ENCODE results near the gene ALDH8A1.
"Not testable (repeated sequence)": the region's sequence is repeated elsewhere in the genome, so short reads cannot be mapped to it uniquely, and the experiment has no call there.

Gene ALDH8A1

GRCh38 chr6:134909701-134910592, 40.0 kb downstream of the ALDH8A1 start:
- DNase-seq, result no peak

DNA sequence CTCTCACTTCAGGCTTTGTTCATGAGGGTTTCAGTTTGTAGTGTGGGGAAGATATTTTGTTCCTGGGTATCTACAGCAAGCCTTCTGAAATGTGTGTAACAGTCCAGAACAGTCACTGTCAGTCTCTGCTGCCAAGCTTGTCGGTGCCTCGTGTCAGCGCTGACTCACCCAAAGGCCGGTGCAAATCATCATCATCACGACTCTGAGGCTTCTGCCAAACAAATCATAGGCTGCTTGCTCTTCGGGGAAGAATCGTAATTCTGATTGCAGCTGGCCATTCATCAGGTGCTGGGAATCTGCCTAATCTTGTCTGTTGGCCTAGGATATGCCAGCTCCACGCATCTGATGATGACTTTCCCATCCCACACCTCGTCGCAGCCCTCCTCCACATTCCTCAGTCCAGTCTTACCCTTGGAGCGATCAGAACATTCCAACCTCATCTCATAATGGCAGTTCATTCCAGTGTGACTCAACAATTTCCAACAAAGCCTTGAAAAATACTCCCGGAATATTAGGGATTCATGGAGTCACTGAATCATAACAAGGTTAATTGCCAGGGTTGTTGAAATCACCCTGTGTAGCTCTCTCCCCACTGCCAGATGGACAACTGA, 40.9 kb downstream of the ALDH8A1 start:
- DNase-seq, result no peak

DNA sequence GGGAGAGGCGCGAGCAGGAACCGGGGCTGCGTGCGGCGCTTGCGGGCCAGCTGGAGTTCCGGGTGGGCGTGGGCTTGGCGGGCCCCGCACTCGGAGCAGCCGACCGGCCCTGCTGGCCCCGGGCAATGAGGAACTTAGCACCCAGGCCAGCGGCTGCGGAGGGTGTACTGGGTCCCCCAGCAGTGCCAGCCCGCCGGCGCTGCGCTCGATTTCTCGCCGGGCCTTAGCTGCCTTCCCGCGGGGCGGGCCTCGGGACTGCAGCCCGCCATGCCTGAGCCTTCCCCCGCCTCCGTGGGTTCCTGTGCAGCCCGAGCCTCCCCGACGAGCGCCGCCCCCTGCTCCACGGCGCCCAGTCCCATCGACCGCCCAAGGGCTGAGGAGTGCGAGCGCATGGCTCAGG, 45.2 kb downstream of the ALDH8A1 start:
- not testable (repeated sequence) for DNase-seq

- no peak for DNase-seq
These were observed 46.5 kb downstream of the ALDH8A1 start for GRCh38 chr6:134903448-134903847.

DNA sequence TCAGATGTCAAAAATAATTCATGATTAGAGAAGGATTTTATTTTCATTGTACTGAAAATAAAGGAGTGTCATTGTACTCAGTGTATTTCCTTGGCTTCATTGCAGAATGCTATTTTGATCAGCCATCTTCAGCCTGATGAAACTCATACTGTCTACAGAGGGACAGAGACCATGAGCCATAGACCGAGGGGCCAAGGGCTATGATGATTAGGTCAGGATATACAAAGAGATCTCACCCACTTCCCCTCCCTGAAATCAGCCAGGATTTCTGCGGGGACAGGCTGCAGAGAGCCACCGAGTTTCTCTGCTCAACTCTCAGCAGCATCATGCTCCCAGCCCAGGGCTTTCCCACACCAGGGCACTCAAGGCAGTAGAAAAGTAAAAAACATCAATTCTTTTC, 47.0 kb downstream of the ALDH8A1 start:
- DNase-seq, result no peak

- DNase-seq, result no peak
These were observed 47.6 kb downstream of the ALDH8A1 start for GRCh38 chr6:134902074-134902861.

DNA sequence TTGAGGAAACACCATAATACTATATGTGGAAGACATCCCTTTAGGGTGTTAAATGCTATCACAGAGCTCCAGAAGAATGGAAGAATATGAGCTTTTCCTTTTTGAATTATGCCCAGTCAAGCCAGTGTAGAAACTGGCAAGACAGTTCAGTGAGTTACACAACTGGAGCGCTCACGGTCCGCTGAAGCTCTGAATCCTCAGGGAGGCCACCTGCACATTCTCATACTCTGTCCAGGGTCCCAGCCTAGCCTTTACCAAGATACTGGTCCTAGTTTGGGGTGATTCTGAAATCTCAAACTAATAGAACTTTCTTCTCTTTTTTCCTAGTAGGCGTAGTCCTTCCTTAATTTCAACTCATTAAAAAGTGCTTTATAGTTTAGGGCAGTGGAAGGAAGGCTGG, 51.3 kb downstream of the ALDH8A1 start:
- no peak for DNase-seq

- DNase-seq, result not testable (repeated sequence)
These were observed 51.7 kb downstream of the ALDH8A1 start for GRCh38 chr6:134898166-134898565.

- DNase-seq, result no peak
These were observed 53.0 kb downstream of the ALDH8A1 start for GRCh38 chr6:134896910-134897309.

GRCh38 chr6:134894800-134895199, 55.1 kb downstream of the ALDH8A1 start:
- no peak for DNase-seq

DNA sequence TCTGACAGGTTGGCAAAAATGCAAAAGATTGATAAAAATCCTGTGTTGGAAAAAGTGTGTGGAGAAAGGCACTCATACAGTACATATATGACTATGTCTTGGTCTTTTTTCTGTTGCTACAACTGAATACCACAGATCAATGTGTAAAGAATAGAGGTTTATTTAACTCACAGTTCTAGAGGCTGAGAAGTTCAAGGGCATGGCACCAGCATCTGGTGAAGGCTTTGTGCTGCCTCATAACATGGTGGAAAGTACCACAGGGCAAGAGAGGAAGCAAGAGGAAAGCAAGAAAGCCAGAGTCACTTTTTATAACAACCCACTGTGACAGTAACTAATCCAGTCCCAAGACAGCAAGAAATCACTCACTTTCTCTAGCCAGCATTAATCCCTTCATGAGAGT, 57.5 kb downstream of the ALDH8A1 start:
- no peak for DNase-seq

- DNase-seq, result no peak
These were observed 58.3 kb downstream of the ALDH8A1 start for GRCh38 chr6:134891633-134892032.

DNA sequence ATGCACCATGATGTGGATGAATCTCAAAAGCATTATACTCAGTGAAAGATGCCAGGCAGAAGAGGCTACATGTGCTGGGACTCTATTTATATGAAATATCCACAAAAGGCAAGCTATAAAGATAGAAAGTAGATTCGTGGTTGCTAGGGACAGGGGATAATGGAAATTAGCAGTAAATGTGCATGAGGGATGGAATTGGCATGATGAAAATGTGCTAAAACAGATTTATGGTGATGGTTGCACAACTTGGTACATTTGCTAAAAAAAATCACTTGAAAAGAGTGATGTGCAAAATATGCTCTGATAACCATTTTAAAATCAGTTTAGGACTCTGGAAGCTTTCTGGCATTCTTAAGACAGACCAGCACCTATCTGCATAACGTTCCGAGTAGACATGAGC, 61.6 kb downstream of the ALDH8A1 start:
- no peak for DNase-seq

DNA sequence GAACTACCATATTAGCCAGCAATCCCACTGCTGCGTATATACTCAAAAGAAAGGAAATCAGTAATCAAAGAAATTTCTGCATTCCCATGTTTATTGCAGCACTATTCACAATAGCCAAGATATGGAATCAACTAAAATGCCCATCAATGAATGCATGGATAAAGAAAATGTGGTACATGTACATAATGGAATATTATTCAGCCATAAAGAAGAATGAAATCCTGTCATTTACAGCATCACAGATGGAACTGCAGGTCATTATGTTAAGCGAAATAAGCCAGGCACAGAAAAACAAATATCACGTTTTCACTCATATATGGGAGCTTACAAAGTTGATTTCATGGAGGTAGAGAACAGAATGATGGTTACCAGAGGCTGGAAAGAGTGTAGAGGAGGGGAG, 65.1 kb downstream of the ALDH8A1 start:
- no peak for DNase-seq

DNA sequence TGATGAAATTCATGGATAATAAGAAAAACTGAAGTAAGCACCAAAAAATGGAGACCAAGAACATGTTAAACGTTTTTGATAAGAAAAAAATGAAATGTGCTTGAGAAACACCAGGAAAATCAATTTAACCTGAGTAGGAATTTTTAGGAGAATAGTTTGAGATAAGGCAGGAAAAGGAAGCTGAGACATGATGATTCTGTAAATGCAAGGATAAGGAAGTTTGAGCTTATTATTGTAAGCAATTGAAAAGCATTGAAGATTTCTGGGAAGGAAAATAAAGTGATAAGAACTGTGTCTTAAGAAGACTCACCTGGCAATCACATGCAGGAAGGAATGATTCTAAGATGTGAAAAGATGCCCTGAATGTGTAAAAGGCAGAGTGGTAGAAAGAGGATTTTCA, 66.6 kb downstream of the ALDH8A1 start:
- DNase-seq, result no peak

DNA sequence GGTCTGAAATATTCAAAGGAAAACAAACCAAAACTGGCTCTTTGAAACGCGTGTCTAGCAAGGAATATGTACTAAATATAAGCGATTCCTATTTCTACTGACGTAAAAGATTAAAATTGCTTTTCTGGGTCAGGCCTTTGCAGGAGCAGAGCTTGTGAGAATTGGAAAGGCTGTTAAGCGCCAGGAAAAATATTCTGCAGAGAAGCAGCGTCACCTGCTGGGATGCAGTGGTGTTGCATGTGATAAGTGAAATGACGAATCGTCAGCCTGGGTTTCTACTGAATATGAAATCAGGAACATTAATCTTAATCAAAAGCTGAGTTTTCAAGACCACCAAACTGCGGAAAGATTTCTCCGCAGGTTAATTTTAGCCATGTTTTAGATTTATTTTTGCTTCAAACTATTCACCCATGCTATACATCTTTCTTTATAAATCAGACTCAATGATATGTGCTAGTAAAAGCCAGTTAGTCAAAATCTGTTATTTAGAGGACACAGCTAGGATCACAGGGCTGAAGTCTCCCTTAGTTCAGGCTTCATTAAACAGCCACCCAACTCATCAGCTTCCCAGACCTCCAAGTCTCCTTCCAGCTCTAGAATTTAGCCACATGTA, 67.4 kb downstream of the ALDH8A1 start:
- no peak for DNase-seq

GRCh38 chr6:134880487-134881190, 69.3 kb downstream of the ALDH8A1 start:
- no peak for DNase-seq

- no peak for DNase-seq
These were observed 71.8 kb downstream of the ALDH8A1 start for GRCh38 chr6:134878136-134878535.

- DNase-seq, result no peak
These were observed 74.5 kb downstream of the ALDH8A1 start for GRCh38 chr6:134875367-134875766.

GRCh38 chr6:134873500-134874388, 76.2 kb downstream of the ALDH8A1 start:
- DNase-seq, result no peak
